NCI-H1436 treated with DMSO at 0.1 percent for 48 hours (cell line): ENCODE measurements around the gene FBXW10.
"Not testable (repeated sequence)": the region's sequence is repeated elsewhere in the genome, so short reads cannot be mapped to it uniquely, and the experiment has no call there.

Source experiments
- DNase-seq: peaks from one replicate; lab custom pipeline; 2025; lab: John Stamatoyannopoulos, UW

Gene FBXW10, protein sequence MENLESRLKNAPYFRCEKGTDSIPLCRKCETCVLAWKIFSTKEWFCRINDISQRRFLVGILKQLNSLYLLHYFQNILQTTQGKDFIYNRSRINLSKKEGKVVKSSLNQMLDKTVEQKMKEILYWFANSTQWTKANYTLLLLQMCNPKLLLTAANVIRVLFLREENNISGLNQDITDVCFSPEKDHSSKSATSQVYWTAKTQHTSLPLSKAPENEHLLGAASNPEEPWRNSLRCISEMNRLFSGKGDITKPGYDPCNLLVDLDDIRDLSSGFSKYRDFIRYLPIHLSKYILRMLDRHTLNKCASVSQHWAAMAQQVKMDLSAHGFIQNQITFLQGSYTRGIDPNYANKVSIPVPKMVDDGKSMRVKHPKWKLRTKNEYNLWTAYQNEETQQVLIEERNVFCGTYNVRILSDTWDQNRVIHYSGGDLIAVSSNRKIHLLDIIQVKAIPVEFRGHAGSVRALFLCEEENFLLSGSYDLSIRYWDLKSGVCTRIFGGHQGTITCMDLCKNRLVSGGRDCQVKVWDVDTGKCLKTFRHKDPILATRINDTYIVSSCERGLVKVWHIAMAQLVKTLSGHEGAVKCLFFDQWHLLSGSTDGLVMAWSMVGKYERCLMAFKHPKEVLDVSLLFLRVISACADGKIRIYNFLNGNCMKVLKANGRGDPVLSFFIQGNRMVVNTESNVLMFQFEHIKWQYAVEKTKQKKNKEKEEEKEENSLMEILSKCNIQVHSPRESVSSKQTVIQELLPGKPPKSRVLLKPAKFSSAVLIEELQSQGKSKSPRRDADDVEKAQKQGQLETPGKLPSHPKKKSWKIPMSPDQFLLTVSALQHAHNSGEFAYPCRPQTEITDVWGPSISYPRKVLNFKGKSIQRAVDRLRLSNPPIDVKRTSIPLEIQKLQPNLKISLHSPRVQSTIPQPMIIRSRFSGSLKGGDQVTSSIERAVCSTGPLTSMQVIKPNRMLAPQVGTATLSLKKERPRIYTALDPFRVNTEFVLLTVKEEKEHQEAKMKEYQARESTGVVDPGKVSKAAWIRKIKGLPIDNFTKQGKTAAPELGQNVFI

DNA sequence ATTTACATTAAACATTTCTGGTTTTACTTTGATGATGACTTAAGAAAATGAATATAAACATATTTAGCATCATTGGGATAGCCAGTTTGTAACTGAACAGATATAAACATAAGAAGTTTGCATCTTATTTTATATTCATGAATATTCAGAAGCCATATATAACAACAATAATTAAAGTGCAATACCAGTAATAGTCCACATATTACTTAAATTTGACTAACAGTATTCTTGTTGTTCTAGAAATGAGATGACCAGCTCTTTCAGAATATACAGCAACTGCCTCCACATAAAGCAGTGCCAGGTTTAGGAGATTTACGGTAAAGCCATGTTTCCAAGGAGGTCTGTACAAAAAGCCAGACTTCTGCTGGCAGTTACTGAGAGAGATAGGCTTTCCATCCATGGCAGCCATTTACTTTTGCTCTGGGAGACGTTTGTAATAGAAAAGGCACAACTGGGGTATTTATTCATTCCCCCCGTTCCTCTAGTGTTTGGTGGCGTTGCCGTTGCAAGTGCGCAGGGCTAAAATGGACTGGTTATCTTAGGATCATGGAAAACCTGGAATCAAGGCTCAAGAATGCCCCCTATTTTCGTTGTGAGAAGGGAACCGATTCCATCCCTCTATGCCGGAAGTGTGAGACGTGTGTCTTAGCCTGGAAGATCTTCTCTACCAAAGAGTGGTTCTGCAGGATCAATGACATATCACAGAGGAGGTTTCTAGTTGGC, at the start of gene FBXW10:
Gene FBXW10 (plus strand): TSS at position 356 of the 723 bp plus-strand sequence. CDS start 191 bp downstream, at position 547.
- not testable (repeated sequence) for DNase-seq

DNA sequence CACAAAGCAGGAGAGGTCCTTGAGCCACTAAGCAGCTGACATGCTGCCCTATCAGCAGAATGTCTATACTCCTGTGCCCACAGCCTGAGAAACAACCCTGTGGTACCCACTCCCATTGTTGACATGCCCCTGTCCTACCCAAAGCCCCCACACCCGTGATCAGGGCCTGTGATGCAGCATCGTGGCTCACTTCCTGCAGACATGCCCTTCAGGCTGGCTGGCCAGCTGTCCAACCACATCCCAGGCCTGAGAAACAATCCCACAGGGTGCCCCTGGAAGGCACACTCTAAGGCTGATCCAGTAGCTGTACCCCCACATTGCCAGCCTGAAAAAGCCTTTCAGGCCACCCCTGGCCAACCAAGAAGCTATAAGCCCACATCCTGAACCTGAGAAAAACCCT, 48.7 kb upstream of the FBXW10 start:
- DNase-seq: not testable (repeated sequence)

DNA sequence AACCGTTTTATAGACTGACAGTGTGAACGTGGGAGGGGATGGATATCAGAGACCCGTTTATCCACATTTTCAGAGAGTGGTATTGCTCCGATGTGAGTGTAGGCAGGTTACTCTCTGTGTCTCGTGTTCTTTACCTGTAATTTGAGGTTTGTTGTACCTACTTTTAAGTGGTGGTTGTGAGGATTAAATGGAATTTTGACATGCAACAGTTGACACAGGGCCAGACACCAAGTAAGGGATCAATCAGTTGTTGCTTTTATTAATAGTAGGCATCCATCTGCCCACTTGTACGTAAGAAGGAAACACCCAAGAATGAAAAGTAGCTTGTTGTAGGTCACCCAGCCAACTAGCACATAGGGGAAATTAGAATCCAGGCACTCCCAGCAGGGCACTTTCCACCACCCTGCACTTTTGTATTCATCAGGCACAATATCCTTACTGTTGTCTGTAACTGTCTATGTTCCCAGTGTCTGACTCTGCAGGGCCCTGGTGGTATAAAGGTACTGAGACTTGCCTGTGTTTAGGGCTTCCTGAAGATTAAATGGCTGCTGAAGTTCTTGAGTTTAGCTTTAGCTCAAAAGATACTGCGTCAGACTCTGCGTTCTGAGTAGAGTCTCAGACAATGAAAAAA, 45.3 kb upstream of the FBXW10 start:
- DNase-seq: not testable (repeated sequence)

DNA sequence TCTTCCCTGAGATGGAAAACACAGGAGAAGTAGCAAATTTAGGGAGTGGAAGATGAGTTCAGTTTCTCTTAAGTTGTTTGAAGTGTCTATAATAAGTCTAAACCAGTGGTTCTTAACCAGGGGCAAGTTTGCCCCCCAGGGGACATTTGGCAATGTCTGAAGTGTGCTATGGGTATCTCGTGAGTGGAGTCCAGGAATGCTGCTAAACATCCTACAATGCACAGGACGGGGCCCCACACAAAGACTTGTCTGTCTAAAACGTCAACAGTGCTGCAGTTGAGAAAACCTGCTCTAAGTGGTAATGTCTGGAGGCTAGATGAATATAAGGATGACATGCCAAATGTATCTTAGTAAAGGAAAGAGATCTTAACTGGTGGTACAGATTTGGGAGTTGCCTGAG, 37.9 kb upstream of the FBXW10 start:
- not testable (repeated sequence) for DNase-seq

DNA sequence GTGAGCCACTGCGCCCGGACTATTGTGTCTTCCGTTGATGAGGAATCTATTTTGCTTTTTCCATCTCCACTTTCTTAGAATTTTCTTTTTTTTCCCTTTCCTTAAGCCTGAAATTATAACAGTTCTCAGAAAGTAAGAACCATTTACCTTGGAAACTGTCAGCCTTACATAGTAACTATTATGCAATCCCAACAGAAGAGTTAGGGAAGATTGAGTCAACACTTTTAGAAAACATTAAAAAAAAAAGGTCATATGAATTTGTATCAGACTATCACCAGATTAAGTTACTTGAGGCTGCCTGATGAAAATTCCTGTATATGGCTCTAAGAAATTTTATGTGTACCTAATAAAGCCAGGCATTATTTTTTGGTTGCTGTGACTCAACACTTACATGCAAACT, 35.6 kb upstream of the FBXW10 start:
- DNase-seq: not testable (repeated sequence)

DNA sequence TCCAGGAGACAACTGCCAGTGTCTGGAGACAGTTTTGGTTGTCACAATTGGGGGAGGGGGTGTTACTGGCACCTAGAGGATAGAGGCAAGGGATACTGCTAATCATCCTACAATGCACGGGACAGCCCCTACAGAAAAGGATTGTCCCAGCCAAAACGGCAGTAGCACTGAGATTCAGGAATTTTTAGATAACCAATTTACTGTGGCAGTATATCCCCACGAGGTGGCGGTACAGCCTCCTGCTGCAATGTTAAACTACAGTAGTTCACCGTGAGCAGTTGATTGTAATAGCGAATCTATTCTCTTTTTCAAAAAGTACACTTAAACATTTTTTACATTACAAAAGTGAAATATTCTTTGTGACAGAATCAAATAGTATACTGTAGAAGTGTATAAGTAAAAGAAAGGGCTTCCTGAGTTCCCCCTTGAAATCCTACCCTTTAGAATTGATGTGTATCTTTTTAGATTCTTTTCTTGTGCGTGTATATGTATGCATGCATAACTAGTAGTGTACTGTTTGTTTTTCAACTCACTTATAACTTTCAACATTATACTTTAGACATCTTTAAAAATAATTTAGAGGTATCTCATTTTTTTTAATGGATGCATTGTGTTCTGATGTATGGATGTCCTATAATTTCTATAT, 31.4 kb upstream of the FBXW10 start:
- not testable (repeated sequence) for DNase-seq

DNA sequence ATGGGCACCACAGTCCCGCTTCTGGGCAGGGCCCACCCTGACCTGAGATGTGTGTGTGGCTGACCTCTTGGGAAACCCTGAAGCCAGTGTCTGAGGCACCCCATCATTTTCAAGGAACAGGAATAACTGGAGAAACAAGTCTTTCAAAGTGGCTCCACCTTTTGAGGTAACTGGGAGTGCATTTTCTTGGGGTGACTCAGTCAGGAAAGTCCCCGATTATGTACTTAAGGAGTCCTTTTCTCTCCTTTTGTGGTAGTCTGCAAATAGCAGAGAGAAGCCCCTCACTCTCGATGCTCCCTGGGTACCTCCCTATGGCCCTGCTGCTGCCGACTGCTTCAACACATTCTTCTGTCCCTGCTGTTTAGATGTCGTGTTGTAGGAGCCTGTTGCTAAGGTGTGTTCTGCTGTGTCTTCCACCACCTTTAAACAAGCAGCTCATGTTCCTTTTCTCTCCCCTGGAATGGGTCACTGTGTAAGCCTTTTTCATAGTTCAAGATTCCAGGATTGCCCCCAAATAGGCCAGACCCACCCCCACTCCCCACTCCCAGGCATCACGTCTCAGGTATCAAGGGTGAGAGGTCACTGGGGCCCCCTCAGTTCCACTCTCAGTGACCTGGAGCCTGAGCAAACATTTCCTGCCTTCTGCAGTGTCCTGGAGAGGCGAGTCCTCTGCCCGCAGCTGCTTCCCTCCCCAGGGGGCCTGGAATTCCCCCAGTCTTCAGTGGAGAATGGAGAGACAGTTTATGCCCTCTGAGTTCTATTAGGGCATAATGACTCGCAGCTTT, 25.0 kb upstream of the FBXW10 start:
- DNase-seq: not testable (repeated sequence)

DNA sequence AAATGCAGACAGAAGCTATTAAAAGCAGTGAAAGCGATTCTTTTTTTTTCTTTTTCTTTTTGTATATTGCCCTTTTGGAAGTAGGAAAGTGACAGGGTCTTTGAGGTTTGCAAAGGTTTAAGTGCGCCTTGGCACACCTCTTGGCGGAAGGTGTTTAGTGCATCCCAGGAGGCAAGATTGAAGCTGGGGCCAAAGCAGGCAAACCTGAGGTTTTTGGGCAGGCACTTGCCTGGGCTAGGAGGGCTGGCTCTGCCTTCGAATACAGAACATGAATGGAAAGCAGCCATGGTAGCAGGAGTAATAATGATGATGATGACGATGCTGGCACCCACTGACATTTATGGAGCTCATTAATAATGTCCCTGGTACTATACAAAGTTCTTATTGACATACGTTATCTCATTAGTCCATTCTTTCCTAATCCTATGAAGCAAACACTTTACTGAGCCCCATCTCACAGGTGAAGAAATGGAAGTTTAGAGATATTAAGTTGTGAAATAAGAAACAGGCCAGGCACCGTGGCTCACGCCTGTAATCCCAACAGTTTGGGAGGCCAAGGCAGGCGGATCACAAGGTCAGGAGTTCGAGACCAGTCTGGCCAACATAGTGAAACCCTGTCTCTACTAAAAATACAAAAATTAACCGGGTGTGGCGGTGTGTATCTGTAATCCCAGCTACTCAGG, 24.3 kb upstream of the FBXW10 start:
- not testable (repeated sequence) for DNase-seq

DNA sequence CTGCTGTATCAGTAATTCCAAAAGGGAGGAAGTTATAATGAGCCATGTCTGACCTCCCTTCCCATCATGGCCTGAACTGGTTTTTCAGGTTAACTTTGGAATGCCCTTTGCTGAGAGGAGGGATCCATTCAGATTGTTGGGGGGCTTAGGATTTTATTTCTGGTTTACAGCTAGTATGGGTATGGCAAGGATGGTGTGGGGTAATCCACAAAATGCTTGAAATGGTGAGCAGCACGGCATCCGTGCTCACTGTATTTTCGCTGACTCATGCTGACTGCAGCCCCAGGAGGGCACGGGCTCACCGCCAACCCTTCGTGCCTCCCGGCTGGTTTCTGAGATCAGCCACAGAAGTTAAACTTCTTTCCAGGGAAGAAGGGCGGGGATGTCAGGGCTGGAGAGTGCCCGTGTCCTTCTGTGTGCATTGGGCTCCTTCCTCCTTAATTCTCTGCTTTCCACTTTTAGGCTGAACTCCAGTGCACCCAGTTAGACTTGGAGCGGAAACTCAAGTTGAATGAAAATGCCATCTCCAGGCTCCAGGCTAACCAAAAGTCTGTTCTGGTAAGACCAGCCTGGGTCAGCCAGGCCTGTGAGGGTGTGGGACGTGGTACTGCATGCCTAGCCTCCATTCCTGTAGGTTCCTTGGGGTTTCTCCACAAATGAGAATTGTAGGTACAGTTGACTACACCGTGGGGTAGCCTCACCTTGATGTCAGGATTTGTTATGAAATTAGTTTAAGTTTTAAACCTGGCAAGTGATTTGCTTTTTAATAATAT, 21.9 kb upstream of the FBXW10 start:
- DNase-seq: not testable (repeated sequence)

DNA sequence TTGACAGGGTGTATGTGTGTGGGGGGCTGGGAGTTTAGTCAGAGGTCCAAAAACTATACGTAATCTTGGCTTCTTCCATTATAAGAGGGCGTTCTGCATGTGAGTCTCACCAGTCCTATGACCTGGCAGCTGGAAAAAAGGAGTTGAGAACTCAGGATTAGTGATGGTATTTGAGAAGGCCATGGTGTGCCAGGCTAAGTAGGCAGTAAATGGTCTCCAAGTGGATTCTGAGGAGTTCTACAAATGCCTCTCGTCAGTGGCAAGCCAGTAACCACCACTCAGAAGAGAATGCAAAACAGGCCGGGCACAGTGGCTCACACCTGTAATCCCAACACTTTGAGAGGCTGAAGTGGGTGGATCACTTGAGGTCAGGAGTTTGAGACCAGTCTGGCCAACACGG, 21.2 kb upstream of the FBXW10 start:
- DNase-seq: not testable (repeated sequence)

DNA sequence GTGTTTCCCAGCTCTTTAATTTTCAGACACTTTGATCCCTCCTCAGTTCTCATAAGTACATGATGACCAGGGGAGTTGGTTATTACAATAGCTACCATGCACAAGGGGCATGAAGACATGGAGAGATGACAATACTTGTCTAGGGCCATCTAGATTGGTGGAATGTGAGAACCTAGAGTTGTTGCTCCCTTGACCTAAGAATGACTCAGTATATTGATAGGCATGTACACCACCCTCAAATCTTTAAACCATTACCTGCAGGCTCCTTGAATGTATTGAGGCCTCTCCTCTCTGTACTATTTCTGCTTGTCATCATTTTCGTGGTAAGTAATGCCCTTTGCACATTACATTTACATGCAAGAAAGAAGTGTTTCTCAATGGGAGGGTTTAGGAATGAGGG, 20.3 kb upstream of the FBXW10 start:
- DNase-seq: not testable (repeated sequence)

DNA sequence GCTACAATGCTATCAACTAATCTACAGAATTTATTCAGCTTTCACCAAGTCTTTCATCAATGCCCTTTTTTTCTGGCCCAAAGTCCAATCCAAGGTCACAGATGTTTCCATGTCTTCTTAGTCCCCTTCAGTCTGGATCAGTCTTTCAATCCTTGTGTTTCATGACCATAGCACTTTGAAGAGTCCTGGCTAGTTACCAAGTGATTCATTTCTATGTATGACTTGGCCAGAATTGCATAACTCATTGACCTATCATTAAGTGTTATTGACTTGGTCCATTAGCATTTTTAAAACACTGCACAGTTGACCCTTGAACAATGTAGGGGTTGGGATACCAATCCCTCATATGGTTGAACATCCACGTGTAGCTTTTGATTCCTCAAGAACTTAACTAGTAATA, 11.4 kb upstream of the FBXW10 start:
- not testable (repeated sequence) for DNase-seq

DNA sequence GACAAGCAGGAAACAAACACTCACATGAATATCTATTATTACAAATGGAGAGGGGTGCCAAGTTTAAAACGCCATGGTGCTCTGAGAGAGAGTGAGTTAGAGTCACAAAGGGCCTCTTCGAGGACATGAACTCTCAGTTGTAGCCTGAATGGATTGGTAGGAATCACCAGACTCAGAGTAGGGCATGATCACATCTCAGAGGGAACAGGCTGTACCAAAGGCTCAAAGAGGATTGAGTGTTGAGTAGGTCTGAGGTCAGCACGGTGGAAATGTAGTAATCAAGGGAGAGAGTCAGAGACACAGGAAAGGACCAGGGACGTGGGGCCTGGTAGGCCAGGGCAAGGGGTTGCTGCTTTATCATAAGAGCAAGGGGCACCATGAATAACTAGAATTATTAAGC, 10.5 kb upstream of the FBXW10 start:
- DNase-seq: not testable (repeated sequence)

DNA sequence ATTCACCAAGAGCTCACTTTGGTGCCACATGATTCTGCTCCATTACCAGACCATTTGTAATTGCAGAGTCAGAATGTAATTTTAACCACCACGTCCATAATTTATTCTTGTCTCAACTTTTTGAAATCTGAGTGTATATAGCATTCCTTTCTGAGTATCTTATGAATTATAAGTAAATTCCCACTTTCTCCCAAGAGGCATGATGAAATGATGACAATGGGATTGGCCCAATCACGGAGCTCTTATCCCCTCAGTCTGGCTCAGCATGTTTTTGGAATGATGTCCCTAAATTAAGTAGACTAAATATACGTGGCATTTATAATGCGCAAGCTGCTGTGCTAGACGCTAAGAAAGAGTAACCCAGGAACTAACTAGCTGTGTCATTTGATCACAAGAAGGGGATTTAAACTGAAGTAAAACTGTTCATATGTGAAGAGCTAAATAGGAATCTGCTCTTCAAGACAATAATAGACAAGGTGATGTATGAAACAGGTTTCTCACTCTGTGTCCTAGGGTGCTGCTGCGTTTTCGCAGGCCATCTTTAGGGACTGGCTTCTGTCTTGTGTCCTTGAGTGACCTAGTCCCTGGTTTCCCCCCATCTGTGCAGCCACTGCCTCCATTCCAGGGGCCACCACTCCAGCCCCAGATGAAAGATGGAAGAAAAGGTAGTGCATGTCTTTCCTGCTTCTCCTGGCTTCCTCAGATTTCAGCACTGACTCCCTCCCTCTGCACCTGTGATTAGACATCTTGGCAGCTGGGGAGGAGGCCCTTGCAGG, 4.0 kb upstream of the FBXW10 start:
- not testable (repeated sequence) for DNase-seq

DNA sequence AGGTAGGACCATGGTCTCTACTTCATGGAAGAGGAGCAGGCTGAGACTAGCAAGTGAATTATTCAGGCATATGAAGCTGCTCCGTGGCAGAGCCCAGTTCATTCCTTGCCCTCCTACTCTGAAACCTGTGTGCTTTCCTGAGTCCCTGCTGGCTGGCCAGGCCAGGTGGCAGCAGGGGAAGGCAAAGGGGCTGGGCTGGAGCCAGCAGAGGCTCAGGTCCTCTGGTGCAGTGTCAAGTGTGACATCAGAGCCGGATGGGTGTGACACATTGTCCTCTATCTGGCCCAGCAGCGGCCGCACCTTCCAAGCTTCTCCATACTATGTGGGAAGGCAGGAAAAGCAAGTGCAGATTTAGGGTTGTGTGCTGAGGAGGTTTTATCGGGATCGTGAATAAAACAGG, 2.6 kb upstream of the FBXW10 start:
- not testable (repeated sequence) for DNase-seq

DNA sequence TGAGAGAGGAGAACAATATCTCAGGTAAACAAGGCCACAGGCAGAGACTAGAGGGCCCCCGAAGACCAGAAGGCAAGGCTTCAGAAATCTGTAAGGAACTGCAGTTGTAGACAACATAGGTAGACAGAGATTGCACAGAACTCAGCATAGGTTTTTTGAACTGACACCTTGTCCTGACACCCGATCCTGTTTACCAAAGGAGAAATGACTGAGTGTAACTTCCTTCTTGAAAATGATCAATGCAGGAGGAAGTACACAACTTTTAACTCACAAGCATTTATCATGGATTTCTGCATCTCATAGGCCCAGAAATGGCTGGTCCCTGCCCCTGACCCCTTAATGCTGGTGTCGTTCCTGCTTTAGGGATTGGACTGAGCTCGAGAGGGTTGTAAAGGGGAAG, 872 bp downstream of the FBXW10 start:
- DNase-seq: not testable (repeated sequence)

DNA sequence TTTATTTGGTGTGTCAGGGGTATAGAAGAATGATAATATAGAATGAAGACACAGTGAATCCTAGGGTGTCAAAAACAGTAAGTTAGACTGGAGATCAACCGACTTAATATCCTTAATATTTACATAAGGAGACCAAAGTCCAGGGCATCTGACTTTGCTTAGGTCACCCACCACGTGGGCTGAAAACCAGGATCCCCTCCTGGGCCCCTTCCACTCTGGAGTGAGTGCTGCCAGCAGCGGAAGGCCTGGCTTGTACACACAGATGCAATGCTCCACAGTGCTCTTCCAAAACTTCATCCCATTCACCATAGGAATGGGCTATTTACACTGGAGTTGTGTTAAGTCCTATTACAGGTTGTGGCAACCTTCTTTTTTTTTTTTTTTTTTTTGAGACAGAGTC, 2.7 kb downstream of the FBXW10 start:
- DNase-seq: not testable (repeated sequence)

DNA sequence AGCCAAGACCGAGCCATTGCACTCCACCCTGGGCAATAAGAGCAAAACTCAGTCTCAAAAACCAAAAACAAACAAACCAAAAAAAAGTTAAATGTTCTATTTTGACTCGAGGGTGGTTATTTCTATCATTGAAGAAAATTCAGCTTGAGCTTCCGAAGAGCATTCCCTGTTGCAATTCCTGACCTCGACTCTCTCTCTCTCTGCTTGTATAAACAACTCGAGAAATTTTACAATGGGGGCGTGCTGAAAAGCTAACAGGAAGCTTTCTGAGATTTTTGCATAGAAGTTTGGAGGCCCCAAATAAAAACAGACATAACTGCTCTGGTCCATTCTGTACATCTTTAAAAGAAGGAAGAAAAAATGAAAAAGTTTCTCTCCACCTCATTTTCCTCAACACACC, 3.6 kb downstream of the FBXW10 start:
- not testable (repeated sequence) for DNase-seq
